Right lobe of liver (tissue), 6 donors: ENCODE data around the gene MEAF6. TPM values are rescaled to one million over a fixed set of nuclear protein-coding genes. Genes with fewer than 3 reads are reported as not detected.
"Not testable (repeated sequence)": the region's sequence is repeated elsewhere in the genome, so short reads cannot be mapped to it uniquely, and the experiment has no call there.

Experiments used
- ATAC-seq, 4 donors: fragments of 200-7000 bp; cut with Tn5 transposase; one replicate each; pipeline ENCODE4 v1.9.1; 2020; ENCODE audit warnings: mild to moderate bottlenecking in 4 of 4, moderate library complexity in 4 of 4
- DNase-seq, 3 donors: peaks; one replicate each; pipeline ENCODE4 v3.0.0-alpha.2; 2020
- H3K27ac ChIP-seq, 3 donors: fragments of 200-600 bp; one replicate each; pipeline ENCODE4 v1.8.0; 2022
- H3K27me3 ChIP-seq, 2 donors: fragments of 200-600 bp; one replicate each; pipeline ENCODE4 v1.8.0; 2022
- H3K36me3 ChIP-seq, 4 donors: fragments of 200-600 bp; sonication (generic) in 1 of 4; one replicate each; pipeline versions ENCODE4 v1.5.1 to v1.8.0; 2017 to 2022; ENCODE audit warnings: control low read depth in 1 of 4
- H3K4me1 ChIP-seq, 4 donors: fragments of 200-600 bp; sonication (generic) in 1 of 4; one replicate each; pipeline versions ENCODE4 v1.5.1 to v1.8.0; 2017 to 2022; ENCODE audit warnings: control low read depth in 1 of 4
- H3K4me3 ChIP-seq, 3 donors: fragments of 200-600 bp; one replicate each; pipeline ENCODE4 v1.8.0; 2022
- H3K9me3 ChIP-seq, 4 donors: fragments of 200-600 bp; sonication (generic) in 1 of 4; one replicate each; pipeline versions ENCODE4 v1.5.1 to v1.8.0; 2017 to 2022; ENCODE audit warnings: control low read depth in 1 of 4
- POLR2A ChIP-seq: fragments of 450-650 bp; IDR thresholded peaks from one replicate; pipeline ENCODE4 v1.6.1; 2017; ENCODE audit warnings: antibody characterized with exemption, mild to moderate bottlenecking
- WGBS: methylation state at CpG from one replicate; pipeline ENCODE4 v1.1.6; 2018; ENCODE audit warnings: low coverage, low lambda C conversion rate; ENCODE audit not compliant: insufficient coverage; ENCODE audit errors: missing lambda C conversion rate; 5-methylcytosine and 5-hydroxymethylcytosine counted together
- intact Hi-C, 2 donors: fragments of 100-400 bp; cut with DNase I; formaldehyde crosslinking; loops; one replicate each; pipeline versions ENCODE4 v1.11.2 to v1.14.1; 2022
- total RNA-seq, 6 experiments: library from RNA; depleted of rRNA in 2 of 6; stranded (reverse); fragments of >200 nt in 2 of 6; fragmentation: NEBNext Ultra II Directional in 3 of 6; extraction: Animal tissue kit (Norgen Biotek cat#: 25700) in 3 of 6; gene quantifications; one replicate each; pipeline versions ENCODE4 v1.1.0 to v1.2.4, GENCODE V29; 2016 to 2023
- TF ChIP-seq, protein P1 (sequence below), 4 donors: fragments of 200-600 bp in 3 of 4; fragments of 450-650 bp in 1 of 4; IDR thresholded peaks; one replicate each; pipeline versions ENCODE4 v1.5.1 to v1.8.0; 2016 to 2022; ENCODE audit warnings: antibody characterized with exemption in 4 of 4, mild to moderate bottlenecking in 2 of 4
- donor health status: DM: no; HTN: yes; CAD: no.
- donor health status: DM: no; HTN: no; CAD: no.
- donor health status: DM: no; HTN: no; CAD: no.
- donor health status: DM: no; HTN: yes; CAD: no.
- donor health status: DM: no; HTN: yes; CAD: no.

MEAF6 gene
- total RNA-seq, 6 experiments from 2014 or later: 12.9 to 55.9 (median 32.8) TPM

DNA sequence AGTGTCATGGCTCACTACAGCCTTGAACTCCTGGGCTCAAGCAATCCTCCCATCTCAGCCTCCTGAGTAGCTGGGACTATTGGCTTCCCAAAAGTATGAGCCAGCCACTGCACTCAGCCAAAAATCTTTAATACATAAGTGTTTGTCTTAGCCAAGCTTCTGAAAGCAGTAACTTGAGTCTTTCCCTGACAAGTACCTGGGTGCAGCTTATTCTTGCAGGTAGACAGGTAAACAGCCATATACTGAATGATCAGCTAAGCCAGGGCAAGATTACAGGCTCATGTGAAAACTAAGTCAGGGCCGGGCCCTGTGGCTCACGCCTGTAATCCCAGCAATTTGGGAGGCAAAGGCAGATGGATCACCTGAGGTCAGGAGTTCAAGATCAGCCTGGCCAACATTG is 7.8 kb downstream of the MEAF6 start:
- H3K4me1 ChIP-seq: no peaks in the 10 kb centered on the region
- DNase-seq: no peak
- ATAC-seq: no peak
- 90% methylated on average over 2 of the region's 2 CpGs for WGBS
- no peak for TF ChIP-seq POLR2A
- TF ChIP-seq, protein P1, sequence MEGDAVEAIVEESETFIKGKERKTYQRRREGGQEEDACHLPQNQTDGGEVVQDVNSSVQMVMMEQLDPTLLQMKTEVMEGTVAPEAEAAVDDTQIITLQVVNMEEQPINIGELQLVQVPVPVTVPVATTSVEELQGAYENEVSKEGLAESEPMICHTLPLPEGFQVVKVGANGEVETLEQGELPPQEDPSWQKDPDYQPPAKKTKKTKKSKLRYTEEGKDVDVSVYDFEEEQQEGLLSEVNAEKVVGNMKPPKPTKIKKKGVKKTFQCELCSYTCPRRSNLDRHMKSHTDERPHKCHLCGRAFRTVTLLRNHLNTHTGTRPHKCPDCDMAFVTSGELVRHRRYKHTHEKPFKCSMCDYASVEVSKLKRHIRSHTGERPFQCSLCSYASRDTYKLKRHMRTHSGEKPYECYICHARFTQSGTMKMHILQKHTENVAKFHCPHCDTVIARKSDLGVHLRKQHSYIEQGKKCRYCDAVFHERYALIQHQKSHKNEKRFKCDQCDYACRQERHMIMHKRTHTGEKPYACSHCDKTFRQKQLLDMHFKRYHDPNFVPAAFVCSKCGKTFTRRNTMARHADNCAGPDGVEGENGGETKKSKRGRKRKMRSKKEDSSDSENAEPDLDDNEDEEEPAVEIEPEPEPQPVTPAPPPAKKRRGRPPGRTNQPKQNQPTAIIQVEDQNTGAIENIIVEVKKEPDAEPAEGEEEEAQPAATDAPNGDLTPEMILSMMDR (IDR thresholded peaks at IDR 0.05): no peak
- no peaks in the 10 kb centered on the region for H3K9me3 ChIP-seq
- no peak overlapping the region for H3K4me3 ChIP-seq
- no peak overlapping the region for H3K27ac ChIP-seq
- intact Hi-C loops: no loop called here
- peaks cover 0 to 43% (median 18%) of the 10 kb centered on the region in 4 donors for H3K36me3 ChIP-seq
- H3K27me3 ChIP-seq: no peaks in the 10 kb centered on the region

- H3K4me3 ChIP-seq, H3K27ac ChIP-seq, ATAC-seq, H3K27me3 ChIP-seq, intact Hi-C loops, H3K9me3 ChIP-seq: not testable (repeated sequence)
- peaks cover 0 to 20% (median 2%) of the 10 kb centered on the region in 4 donors for H3K4me1 ChIP-seq
- 100% methylated on average over 2 of the region's 2 CpGs for WGBS
- H3K36me3 ChIP-seq: peaks cover 0 to 33% (median 13%) of the 10 kb centered on the region in 4 donors
- peak in 1 of 3 donors; percentile 11 for DNase-seq
Measured at GRCh38 chr1:37502791-37503190, 11.8 kb downstream of the MEAF6 start.

DNA sequence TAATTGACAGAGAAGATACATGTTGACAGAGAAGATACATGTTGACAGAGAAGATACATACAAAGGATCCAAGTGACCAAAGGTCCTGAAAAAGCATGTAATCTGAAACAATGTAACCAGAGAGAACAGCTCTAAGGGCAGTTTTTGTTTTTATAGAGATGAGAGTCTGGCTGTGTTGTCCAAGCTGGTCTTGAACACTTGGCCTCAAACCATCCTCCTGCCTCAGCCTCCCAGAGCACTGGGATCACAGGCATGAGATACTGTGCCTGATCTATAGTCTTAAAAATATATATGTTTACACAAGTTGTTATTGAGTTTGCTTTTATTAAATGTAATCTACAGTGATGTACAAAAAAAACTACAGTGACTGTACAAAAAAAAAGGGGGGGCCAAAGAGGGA is 12.5 kb downstream of the MEAF6 start:
- H3K27ac ChIP-seq: no peak overlapping the region
- TF ChIP-seq, protein P1 (IDR thresholded peaks at IDR 0.05): no peak
- no peak for TF ChIP-seq POLR2A
- no peaks in the 10 kb centered on the region for H3K27me3 ChIP-seq
- H3K4me1 ChIP-seq: peaks cover 0 to 24% (median 4%) of the 10 kb centered on the region in 4 donors
- no peak for DNase-seq
- peaks cover 0 to 29% (median 11%) of the 10 kb centered on the region in 4 donors for H3K36me3 ChIP-seq
- H3K9me3 ChIP-seq: no peaks in the 10 kb centered on the region
- no peak for ATAC-seq
- no peak overlapping the region for H3K4me3 ChIP-seq
- intact Hi-C loops: no loop called here

DNA sequence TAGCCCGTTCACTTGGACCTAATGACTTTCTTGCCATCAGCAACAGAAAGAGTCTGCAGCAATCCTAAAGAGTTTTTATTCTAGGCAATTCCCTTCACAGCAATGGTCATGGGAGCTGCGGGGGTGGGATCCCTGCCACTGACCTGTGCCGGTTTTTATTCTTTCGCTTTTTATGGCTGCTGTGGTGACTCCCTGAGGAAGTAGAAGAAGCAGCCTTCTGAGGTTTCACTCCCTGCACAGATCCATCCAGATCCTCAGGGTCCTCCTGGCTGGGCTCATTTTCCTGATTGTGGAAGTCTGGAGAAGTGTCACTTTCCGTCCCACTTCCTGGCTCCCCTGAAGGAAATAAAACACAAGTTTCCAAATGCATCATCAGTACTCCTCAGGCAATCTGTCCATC is 12.9 kb downstream of the MEAF6 start:
- Histone ChIP-seq H3K4me1 (peaks cover 0 to 24% (median 4%) of the 10 kb centered on the region in 4 donors), H3K4me3 (no peak overlapping the region), H3K9me3 (no peaks in the 10 kb centered on the region), H3K27ac (no peak overlapping the region), H3K36me3 (peaks cover 0 to 27% (median 10%) of the 10 kb centered on the region in 4 donors), H3K27me3 (no peaks in the 10 kb centered on the region)
- TF ChIP-seq, protein P1 (IDR thresholded peaks at IDR 0.05): no peak
- no peak for TF ChIP-seq POLR2A
- ATAC-seq (no peak), DNase-seq (peak in 1 of 3 donors; percentile 6)
- intact Hi-C loops: no loop called here
- WGBS: 92% methylated on average over 5 of the region's 5 CpGs

DNA sequence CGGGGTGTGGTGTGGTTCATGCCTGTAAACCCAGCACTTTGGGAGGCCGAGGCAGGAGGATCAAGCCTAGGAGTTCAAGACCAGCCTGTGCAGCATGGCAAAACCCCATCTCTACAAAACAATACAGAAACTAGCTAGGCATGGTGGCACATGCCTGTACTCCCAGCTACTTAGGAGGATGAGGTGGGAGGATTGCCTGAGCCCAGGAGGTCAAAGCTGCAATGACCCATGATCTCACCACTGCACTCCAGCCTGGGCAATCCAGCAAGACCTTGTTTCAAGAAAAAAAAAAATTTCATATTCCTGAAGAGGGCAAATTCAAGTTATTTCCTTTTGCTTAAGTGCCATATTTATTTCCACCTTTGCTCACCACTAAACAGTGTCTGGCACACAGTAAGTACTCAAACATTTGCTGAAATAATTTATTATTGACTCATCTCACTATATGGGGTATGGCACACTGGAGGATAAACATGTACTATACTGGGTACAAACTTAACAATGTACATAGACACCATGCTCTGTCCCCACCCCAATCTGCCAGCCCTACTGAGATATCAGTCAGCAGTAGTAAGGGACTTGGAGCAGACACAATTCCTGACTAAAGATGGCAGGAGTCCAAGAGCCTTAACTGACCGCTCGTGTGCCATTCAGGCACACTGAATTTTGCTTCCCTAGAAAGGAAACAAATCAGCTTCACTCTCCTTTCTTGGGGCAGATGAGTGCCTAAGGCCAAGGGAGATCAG is 15.5 kb downstream of the MEAF6 start:
- 63% methylated on average over 4 of the region's 4 CpGs for WGBS
- H3K36me3 ChIP-seq: peaks cover 0 to 26% (median 6%) of the 10 kb centered on the region in 4 donors
- H3K4me1 ChIP-seq: peaks cover 0 to 24% (median 4%) of the 10 kb centered on the region in 4 donors
- peak overlapping the region in 1 of 3 donors; percentile 12 for H3K27ac ChIP-seq
- ATAC-seq (peak; percentile 78 to 87 (median 84)), DNase-seq (peak in 1 of 3 donors; percentile 56)
- H3K27me3 ChIP-seq: no peaks in the 10 kb centered on the region
- H3K9me3 ChIP-seq: no peaks in the 10 kb centered on the region
- H3K4me3 ChIP-seq: no peak overlapping the region
- intact Hi-C loops: no loop called here
- no peak for TF ChIP-seq POLR2A
- TF ChIP-seq, protein P1 (IDR thresholded peaks at IDR 0.05): no peak
